Stomach (tissue), 4 donors: ENCODE results near the gene KLKB1.

Experiments used
- EP300 ChIP-seq: sonication (generic); formaldehyde crosslinking; IDR thresholded peaks from one replicate; pipeline ENCODE4 v1.6.1; 2017; ENCODE audit warnings: antibody characterized with exemption
- TF ChIP-seq, protein P1 (sequence below), 7 experiments: fragments of 450-650 bp in 4 of 7; fragments of 200-600 bp in 3 of 7; sonication (generic) in 3 of 7; IDR thresholded peaks; one replicate each; pipeline ENCODE4 v1.5.1; 2016 to 2019; ENCODE audit warnings: antibody characterized with exemption in 7 of 7, control low read depth in 2 of 7, mild to moderate bottlenecking in 1 of 7

DNA sequence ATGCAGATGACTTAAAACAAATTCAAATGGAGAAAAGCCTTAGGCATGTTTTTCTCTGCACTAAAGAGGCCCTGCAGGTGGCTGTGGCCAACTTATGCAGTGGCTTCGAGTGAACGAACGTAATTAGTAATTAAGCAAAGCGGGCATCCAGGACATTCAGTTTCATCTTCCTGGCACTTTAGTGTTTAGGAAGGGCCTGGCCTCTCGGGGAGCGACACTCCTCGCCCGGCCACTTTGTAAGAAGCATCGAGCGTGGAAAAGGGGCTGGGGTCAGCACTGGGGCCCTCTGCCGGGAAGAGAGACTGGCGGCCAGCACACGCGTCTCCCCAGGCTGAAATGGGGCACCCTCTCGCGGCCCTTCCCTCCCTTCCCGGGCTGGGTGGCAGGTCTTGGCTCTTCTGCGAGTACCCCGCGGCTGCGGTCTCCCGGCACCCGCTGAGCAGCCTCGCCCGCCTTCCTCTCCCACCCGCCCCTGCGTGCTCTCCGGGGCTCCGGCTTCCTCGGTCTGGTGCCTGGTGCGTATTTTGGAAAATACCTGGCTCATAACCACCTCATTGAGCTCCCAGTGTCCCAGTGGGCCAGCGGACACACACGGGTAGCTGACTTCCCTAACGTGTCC is 36.6 kb upstream of the KLKB1 start:
- TF ChIP-seq, protein P1, sequence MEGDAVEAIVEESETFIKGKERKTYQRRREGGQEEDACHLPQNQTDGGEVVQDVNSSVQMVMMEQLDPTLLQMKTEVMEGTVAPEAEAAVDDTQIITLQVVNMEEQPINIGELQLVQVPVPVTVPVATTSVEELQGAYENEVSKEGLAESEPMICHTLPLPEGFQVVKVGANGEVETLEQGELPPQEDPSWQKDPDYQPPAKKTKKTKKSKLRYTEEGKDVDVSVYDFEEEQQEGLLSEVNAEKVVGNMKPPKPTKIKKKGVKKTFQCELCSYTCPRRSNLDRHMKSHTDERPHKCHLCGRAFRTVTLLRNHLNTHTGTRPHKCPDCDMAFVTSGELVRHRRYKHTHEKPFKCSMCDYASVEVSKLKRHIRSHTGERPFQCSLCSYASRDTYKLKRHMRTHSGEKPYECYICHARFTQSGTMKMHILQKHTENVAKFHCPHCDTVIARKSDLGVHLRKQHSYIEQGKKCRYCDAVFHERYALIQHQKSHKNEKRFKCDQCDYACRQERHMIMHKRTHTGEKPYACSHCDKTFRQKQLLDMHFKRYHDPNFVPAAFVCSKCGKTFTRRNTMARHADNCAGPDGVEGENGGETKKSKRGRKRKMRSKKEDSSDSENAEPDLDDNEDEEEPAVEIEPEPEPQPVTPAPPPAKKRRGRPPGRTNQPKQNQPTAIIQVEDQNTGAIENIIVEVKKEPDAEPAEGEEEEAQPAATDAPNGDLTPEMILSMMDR (IDR thresholded peaks at IDR 0.05), result no peak
- TF ChIP-seq EP300, result no peak
